Measurements from ENCODE around the gene LUZP4. TPM values are rescaled to one million over a fixed set of nuclear protein-coding genes. Genes with fewer than 3 reads are reported as not detected.
A peak's percentile ranks its signal among the peaks of the same experiment; 100 is the strongest.

LUZP4 gene, protein sequence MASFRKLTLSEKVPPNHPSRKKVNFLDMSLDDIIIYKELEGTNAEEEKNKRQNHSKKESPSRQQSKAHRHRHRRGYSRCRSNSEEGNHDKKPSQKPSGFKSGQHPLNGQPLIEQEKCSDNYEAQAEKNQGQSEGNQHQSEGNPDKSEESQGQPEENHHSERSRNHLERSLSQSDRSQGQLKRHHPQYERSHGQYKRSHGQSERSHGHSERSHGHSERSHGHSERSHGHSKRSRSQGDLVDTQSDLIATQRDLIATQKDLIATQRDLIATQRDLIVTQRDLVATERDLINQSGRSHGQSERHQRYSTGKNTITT
- total RNA-seq (2021), result not detected in 3 replicates
- Bru-seq, nascent RNA, result percentile 5 among the genes with signal in this experiment
- long read RNA-seq, experiment 1, result 0 reads
- long read RNA-seq, experiment 2, result 0 reads
- long read RNA-seq, experiment 3, result 0 reads

DNA sequence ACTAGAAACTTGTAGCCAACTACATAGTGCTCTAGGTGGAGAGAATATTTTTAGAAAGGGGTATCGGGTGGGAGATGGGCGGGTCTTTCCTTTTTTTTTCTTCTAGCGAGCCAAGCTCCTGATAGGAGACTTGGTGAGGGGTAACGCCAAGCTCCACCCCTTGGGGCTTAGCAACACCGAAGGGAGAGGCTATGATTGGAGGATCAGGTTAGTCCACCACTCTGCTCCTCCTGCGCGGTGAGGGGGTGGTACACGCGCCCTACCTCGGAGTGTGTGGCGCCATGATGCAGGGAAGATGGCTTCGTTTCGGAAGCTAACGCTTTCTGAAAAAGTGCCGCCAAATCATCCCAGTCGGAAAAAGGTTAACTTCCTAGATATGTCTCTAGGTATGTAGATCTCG lies at the start of gene LUZP4:
Gene LUZP4 (plus strand): TSS at position 251 of the 400 bp plus-strand sequence. CDS start 45 bp downstream, at position 296.
- peaks cover 3% of the 10 kb centered on the region; the same call in 1 of the 2 replicates for H3K4me1 Mint-ChIP-seq
- H3K27ac Mint-ChIP-seq, result no peak within 1 kb of the TSS
- CTCF ChIA-PET, result no interaction called here
- ATAC-seq (no peak; the same call in 1 of the 2 replicates), DNase-seq (ENCODE audit: low spot score) (no peak)
- no peak within 1 kb of the TSS for H3K4me3 Mint-ChIP-seq
- peaks cover 7% of the 10 kb centered on the region for H3K27me3 Mint-ChIP-seq (ENCODE audit: low read depth)
- no peaks in the 10 kb centered on the region for H3K9me3 Mint-ChIP-seq
- no peaks in the 10 kb centered on the region for H3K36me3 Mint-ChIP-seq
- POLR2A ChIA-PET, result no interaction called here
- TF ChIP-seq, protein P1, sequence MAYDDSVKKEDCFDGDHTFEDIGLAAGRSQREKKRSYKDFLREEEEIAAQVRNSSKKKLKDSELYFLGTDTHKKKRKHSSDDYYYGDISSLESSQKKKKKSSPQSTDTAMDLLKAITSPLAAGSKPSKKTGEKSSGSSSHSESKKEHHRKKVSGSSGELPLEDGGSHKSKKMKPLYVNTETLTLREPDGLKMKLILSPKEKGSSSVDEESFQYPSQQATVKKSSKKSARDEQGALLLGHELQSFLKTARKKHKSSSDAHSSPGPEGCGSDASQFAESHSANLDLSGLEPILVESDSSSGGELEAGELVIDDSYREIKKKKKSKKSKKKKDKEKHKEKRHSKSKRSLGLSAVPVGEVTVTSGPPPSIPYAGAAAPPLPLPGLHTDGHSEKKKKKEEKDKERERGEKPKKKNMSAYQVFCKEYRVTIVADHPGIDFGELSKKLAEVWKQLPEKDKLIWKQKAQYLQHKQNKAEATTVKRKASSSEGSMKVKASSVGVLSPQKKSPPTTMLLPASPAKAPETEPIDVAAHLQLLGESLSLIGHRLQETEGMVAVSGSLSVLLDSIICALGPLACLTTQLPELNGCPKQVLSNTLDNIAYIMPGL (CRISPR knock-in tag; IDR thresholded peaks at IDR 0.05), result no peak
- TF ChIP-seq PRRX2 (CRISPR knock-in tag; IDR thresholded peaks at IDR 0.05) (no peak), TCF7 (CRISPR knock-in tag; IDR thresholded peaks at IDR 0.05; ENCODE audit: low read depth) (no peak), KAT7 (CRISPR knock-in tag; IDR thresholded peaks at IDR 0.05; ENCODE audit: borderline replicate concordance) (no peak), GTF2I (CRISPR knock-in tag; conservative IDR thresholded peaks at IDR 0.05) (no peak), ZNF263 (CRISPR knock-in tag; IDR thresholded peaks at IDR 0.05; ENCODE audit: low read depth) (no peak)
- TF ChIP-seq, protein P2, sequence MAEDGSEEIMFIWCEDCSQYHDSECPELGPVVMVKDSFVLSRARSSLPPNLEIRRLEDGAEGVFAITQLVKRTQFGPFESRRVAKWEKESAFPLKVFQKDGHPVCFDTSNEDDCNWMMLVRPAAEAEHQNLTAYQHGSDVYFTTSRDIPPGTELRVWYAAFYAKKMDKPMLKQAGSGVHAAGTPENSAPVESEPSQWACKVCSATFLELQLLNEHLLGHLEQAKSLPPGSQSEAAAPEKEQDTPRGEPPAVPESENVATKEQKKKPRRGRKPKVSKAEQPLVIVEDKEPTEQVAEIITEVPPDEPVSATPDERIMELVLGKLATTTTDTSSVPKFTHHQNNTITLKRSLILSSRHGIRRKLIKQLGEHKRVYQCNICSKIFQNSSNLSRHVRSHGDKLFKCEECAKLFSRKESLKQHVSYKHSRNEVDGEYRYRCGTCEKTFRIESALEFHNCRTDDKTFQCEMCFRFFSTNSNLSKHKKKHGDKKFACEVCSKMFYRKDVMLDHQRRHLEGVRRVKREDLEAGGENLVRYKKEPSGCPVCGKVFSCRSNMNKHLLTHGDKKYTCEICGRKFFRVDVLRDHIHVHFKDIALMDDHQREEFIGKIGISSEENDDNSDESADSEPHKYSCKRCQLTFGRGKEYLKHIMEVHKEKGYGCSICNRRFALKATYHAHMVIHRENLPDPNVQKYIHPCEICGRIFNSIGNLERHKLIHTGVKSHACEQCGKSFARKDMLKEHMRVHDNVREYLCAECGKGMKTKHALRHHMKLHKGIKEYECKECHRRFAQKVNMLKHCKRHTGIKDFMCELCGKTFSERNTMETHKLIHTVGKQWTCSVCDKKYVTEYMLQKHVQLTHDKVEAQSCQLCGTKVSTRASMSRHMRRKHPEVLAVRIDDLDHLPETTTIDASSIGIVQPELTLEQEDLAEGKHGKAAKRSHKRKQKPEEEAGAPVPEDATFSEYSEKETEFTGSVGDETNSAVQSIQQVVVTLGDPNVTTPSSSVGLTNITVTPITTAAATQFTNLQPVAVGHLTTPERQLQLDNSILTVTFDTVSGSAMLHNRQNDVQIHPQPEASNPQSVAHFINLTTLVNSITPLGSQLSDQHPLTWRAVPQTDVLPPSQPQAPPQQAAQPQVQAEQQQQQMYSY (CRISPR knock-in tag; IDR thresholded peaks at IDR 0.05), result no peak
- TF ChIP-seq, protein P3, sequence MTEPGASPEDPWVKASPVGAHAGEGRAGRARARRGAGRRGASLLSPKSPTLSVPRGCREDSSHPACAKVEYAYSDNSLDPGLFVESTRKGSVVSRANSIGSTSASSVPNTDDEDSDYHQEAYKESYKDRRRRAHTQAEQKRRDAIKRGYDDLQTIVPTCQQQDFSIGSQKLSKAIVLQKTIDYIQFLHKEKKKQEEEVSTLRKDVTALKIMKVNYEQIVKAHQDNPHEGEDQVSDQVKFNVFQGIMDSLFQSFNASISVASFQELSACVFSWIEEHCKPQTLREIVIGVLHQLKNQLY (CRISPR knock-in tag; IDR thresholded peaks at IDR 0.05), result no peak
- TF ChIP-seq, protein P4, sequence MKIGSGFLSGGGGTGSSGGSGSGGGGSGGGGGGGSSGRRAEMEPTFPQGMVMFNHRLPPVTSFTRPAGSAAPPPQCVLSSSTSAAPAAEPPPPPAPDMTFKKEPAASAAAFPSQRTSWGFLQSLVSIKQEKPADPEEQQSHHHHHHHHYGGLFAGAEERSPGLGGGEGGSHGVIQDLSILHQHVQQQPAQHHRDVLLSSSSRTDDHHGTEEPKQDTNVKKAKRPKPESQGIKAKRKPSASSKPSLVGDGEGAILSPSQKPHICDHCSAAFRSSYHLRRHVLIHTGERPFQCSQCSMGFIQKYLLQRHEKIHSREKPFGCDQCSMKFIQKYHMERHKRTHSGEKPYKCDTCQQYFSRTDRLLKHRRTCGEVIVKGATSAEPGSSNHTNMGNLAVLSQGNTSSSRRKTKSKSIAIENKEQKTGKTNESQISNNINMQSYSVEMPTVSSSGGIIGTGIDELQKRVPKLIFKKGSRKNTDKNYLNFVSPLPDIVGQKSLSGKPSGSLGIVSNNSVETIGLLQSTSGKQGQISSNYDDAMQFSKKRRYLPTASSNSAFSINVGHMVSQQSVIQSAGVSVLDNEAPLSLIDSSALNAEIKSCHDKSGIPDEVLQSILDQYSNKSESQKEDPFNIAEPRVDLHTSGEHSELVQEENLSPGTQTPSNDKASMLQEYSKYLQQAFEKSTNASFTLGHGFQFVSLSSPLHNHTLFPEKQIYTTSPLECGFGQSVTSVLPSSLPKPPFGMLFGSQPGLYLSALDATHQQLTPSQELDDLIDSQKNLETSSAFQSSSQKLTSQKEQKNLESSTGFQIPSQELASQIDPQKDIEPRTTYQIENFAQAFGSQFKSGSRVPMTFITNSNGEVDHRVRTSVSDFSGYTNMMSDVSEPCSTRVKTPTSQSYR (CRISPR knock-in tag; IDR thresholded peaks at IDR 0.05), result no peak
- TF ChIP-seq, protein P5, sequence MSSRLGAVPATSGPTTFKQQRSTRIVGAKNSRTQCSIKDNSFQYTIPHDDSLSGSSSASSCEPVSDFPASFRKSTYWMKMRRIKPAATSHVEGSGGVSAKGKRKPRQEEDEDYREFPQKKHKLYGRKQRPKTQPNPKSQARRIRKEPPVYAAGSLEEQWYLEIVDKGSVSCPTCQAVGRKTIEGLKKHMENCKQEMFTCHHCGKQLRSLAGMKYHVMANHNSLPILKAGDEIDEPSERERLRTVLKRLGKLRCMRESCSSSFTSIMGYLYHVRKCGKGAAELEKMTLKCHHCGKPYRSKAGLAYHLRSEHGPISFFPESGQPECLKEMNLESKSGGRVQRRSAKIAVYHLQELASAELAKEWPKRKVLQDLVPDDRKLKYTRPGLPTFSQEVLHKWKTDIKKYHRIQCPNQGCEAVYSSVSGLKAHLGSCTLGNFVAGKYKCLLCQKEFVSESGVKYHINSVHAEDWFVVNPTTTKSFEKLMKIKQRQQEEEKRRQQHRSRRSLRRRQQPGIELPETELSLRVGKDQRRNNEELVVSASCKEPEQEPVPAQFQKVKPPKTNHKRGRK (CRISPR knock-in tag; IDR thresholded peaks at IDR 0.05; ENCODE audit: borderline replicate concordance), result no peak
- TF ChIP-seq, protein P6, sequence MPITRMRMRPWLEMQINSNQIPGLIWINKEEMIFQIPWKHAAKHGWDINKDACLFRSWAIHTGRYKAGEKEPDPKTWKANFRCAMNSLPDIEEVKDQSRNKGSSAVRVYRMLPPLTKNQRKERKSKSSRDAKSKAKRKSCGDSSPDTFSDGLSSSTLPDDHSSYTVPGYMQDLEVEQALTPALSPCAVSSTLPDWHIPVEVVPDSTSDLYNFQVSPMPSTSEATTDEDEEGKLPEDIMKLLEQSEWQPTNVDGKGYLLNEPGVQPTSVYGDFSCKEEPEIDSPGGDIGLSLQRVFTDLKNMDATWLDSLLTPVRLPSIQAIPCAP (CRISPR knock-in tag; IDR thresholded peaks at IDR 0.05), result no peak

Measured in WTC11 (cell line).